ENCODE measurements around the gene SNUPN.

- no peak for TF ChIP-seq ELF4 (IDR thresholded peaks at IDR 0.05)
- TF ChIP-seq SUZ12 (IDR thresholded peaks at IDR 0.05) = no peak
- no peak for TF ChIP-seq NFRKB (IDR thresholded peaks at IDR 0.05)
- TF ChIP-seq CTBP1 (IDR thresholded peaks at IDR 0.05; ENCODE audit: borderline replicate concordance) = no peak
- no peak for TF ChIP-seq TARDBP (IDR thresholded peaks at IDR 0.05)
- TF ChIP-seq ZNF384 (IDR thresholded peaks at IDR 0.05) = no peak
- TF ChIP-seq FOXK2 (IDR thresholded peaks at IDR 0.05) = no peak
- TF ChIP-seq SP1 (IDR thresholded peaks at IDR 0.05) = no peak
- TF ChIP-seq FOXA1 (IDR thresholded peaks at IDR 0.05) = no peak
- TF ChIP-seq BHLHE40 (IDR thresholded peaks at IDR 0.05; ENCODE audit: borderline replicate concordance) = no peak
Observed at GRCh38 chr15:75598361-75598760, 27.2 kb downstream of the SNUPN start.
